ENCODE data around the gene PLRG1.
A peak's percentile ranks its signal among the peaks of the same experiment; 100 is the strongest.
"Not testable (repeated sequence)": the region's sequence is repeated elsewhere in the genome, so short reads cannot be mapped to it uniquely, and the experiment has no call there.

Gene PLRG1

GRCh38 chr4:154549894-154550790 is at the start of gene PLRG1:
Gene PLRG1, minus strand, starts transcription at chr4:154550400. Its CDS starts 92 bp downstream, at chr4:154550308.
- peak; percentile 89 to 94 for DNase-seq (ENCODE audit: low read depth in 2 of 2)

- DNase-seq (ENCODE audit: low read depth in 2 of 2): no peak
These were observed 47.9 kb upstream of the PLRG1 start for GRCh38 chr4:154597798-154598774.

- DNase-seq (ENCODE audit: low read depth in 2 of 2): not testable (repeated sequence)
These were observed 47.1 kb upstream of the PLRG1 start for GRCh38 chr4:154597281-154597680.

GRCh38 chr4:154595807-154596206 is 45.6 kb upstream of the PLRG1 start:
- DNase-seq (ENCODE audit: low read depth in 2 of 2): no peak

- not testable (repeated sequence) for DNase-seq (ENCODE audit: low read depth in 2 of 2)
These were observed 44.1 kb upstream of the PLRG1 start for GRCh38 chr4:154594343-154594742.

GRCh38 chr4:154593868-154594267 is 43.7 kb upstream of the PLRG1 start:
- DNase-seq (ENCODE audit: low read depth in 2 of 2): no peak

GRCh38 chr4:154591890-154592289 is 41.7 kb upstream of the PLRG1 start:
- no peak for DNase-seq (ENCODE audit: low read depth in 2 of 2)

- DNase-seq (ENCODE audit: low read depth in 2 of 2): no peak
These were observed 40.3 kb upstream of the PLRG1 start, which contains the start of gene FGA for GRCh38 chr4:154590329-154591006. Gene FGA, minus strand, starts transcription at chr4:154590742. Its CDS starts 55 bp downstream, at chr4:154590687.

- no peak for DNase-seq (ENCODE audit: low read depth in 2 of 2)
These were observed 39.3 kb upstream of the PLRG1 start for GRCh38 chr4:154589296-154590197.

- no peak for DNase-seq (ENCODE audit: low read depth in 2 of 2)
These were observed 38.0 kb upstream of the PLRG1 start for GRCh38 chr4:154588198-154588597.

GRCh38 chr4:154586296-154587033 is 36.3 kb upstream of the PLRG1 start:
- no peak for DNase-seq (ENCODE audit: low read depth in 2 of 2)

- DNase-seq (ENCODE audit: low read depth in 2 of 2): no peak
These were observed 35.3 kb upstream of the PLRG1 start for GRCh38 chr4:154585369-154586018.

GRCh38 chr4:154584259-154584658 is 34.1 kb upstream of the PLRG1 start:
- no peak for DNase-seq (ENCODE audit: low read depth in 2 of 2)

GRCh38 chr4:154583677-154584076 is 33.5 kb upstream of the PLRG1 start:
- DNase-seq (ENCODE audit: low read depth in 2 of 2): no peak

GRCh38 chr4:154583230-154583629 is 33.0 kb upstream of the PLRG1 start:
- DNase-seq (ENCODE audit: low read depth in 2 of 2): no peak

- DNase-seq (ENCODE audit: low read depth in 2 of 2): no peak
These were observed 32.5 kb upstream of the PLRG1 start for GRCh38 chr4:154582723-154583122.

GRCh38 chr4:154579927-154580326 is 29.7 kb upstream of the PLRG1 start:
- no peak for DNase-seq (ENCODE audit: low read depth in 2 of 2)

- no peak for DNase-seq (ENCODE audit: low read depth in 2 of 2)
These were observed 28.7 kb upstream of the PLRG1 start for GRCh38 chr4:154578919-154579318.

GRCh38 chr4:154577324-154577723 is 27.1 kb upstream of the PLRG1 start:
- no peak for DNase-seq (ENCODE audit: low read depth in 2 of 2)
